D721Med (cell line): ENCODE results near the gene AFDN.
A peak's percentile ranks its signal among the peaks of the same experiment; 100 is the strongest.

Experiments
- DNase-seq: peaks from one replicate; pipeline ENCODE4 v3.0.0; 2011; ENCODE audit warnings: low spot score; ENCODE audit not compliant: insufficient read length
- FAIRE-seq: peaks from 2 replicates; lab custom pipeline; 2011; peaks lifted over from hg19 to GRCh38; lab: Jason Lieb, UNC
- TF ChIP-seq, protein P1 (sequence below): IDR thresholded peaks from 2 replicates; pipeline ENCODE4 v1.5.1; 2012; ENCODE audit warnings: mild to moderate bottlenecking, control low read depth; ENCODE audit not compliant: insufficient read depth; ENCODE audit errors: missing control alignments

The AFDN gene

DNA sequence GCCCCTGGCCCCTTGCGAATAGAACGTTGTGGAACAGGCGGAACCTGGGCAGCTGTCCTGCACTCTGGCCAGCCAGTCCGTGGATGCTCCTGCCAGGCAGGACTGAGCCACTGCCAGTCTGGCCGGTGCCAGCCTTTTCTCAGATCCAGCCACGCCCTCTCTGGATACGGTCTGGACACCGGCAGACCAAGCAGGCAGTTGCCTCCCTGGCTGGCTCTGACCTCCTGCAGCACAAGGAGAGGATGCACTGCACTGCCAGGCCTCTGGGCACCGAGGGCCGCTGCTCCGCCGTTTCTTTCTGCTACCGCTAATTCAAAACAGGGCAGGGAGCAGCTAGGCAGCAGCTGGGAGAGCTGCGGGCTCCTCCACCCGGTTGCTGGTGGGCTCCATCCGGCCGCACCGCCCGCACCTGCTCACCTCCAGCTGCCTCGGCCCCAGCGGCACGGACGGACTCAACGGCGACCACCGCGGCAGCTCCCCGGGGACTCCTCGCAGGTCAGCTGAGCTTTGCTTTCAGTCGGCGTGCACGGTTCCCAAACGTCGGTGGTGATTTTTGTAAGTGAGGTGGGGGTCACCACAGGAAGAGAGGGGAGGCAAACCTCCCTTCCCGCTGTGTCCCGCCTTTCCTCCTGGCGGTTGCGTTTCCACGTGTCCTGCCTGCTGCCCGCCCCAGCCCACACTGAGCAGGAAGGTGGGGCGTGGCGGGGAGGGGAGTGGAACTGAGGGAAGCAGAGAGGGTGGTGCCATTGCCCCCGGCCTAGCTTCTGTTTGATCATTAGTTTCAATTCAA, 30.3 kb upstream of the AFDN start:
- FAIRE-seq = no peak
- DNase-seq = no peak
- TF ChIP-seq, protein P1, sequence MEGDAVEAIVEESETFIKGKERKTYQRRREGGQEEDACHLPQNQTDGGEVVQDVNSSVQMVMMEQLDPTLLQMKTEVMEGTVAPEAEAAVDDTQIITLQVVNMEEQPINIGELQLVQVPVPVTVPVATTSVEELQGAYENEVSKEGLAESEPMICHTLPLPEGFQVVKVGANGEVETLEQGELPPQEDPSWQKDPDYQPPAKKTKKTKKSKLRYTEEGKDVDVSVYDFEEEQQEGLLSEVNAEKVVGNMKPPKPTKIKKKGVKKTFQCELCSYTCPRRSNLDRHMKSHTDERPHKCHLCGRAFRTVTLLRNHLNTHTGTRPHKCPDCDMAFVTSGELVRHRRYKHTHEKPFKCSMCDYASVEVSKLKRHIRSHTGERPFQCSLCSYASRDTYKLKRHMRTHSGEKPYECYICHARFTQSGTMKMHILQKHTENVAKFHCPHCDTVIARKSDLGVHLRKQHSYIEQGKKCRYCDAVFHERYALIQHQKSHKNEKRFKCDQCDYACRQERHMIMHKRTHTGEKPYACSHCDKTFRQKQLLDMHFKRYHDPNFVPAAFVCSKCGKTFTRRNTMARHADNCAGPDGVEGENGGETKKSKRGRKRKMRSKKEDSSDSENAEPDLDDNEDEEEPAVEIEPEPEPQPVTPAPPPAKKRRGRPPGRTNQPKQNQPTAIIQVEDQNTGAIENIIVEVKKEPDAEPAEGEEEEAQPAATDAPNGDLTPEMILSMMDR = no peak

DNA sequence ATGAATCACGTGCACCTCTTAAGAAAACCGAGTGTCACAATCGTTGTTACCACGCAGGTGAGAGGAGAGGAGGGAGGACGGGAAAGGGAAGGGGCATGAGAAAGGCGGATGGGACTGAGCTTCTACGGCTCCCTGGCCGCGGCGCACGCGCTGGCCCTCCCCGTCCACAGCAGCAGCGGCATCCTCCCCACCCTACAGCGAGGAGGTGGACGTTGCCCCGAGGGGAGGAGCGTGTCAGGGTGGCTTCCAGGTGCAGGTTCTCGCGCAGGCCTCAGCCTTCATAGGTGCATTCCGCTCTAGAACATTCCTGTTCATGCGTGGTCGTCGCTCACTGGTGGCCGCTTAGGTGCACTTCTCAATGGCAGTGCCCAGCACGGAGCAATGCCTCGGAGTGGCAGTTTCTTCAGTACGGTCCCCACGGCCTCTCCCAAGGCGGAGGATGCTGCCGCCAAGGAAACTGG, 29.7 kb upstream of the AFDN start:
- no peak for DNase-seq
- no peak for FAIRE-seq
- TF ChIP-seq, protein P1 = no peak

DNA sequence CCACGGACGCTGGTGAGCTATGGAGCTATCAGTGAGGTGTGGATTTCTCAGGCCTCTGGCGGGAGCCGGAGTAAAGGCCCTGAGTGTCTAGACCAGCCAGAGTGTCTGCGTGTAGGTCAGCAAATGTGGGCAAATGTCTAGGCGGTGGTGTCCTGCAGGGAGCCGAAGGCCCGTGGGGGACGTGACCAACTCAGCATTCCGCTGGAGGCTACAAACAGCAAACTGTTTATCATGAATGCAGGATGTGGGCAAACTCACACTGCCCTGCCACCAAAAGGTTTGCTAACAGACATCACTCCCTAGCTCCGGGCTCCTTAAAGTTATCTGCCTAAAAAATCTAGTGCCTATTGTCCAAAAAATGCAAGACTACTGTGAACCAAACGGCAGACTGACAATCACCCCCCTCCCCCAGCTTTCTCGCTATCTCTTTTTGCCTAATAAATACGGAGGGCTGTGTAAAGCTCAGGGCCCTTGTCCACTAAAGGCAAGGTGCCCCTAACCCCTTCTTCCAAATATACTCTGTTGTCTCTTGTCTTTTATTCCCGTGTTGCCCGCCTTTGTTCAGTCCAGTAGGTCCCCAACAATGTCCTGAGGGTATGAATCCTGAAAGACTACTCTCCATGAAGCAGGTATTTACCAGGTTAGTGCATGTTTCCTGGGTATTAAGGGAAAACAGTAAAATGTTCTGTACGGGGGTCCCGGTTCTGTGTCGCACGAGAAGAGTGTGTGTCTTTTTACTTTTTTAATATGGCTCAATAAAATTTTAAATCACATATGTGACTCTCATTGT, 29.0 kb upstream of the AFDN start:
- DNase-seq (no peak), FAIRE-seq (no peak)
- TF ChIP-seq, protein P1 = no peak

DNA sequence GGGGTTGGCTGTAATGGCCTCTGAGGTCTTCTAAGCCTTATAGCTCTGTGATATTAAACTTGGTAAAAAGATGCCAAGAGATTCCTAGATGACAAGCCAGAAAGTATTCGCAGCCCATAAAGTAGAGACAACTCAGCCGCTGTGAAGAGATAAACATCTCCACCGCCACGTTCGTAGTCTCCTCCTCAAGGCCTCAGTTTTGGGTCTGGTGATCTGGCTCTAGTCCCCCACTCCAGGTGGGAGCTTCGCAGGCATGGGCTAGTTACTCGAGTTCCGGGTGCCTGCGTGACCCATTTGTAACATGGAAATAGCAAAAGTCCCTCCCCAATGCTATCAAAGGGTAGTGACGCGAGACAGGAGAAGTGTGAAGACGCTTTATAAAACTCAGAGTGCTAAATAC, 28.3 kb upstream of the AFDN start:
- TF ChIP-seq, protein P1 = no peak
- DNase-seq = no peak
- no peak for FAIRE-seq

DNA sequence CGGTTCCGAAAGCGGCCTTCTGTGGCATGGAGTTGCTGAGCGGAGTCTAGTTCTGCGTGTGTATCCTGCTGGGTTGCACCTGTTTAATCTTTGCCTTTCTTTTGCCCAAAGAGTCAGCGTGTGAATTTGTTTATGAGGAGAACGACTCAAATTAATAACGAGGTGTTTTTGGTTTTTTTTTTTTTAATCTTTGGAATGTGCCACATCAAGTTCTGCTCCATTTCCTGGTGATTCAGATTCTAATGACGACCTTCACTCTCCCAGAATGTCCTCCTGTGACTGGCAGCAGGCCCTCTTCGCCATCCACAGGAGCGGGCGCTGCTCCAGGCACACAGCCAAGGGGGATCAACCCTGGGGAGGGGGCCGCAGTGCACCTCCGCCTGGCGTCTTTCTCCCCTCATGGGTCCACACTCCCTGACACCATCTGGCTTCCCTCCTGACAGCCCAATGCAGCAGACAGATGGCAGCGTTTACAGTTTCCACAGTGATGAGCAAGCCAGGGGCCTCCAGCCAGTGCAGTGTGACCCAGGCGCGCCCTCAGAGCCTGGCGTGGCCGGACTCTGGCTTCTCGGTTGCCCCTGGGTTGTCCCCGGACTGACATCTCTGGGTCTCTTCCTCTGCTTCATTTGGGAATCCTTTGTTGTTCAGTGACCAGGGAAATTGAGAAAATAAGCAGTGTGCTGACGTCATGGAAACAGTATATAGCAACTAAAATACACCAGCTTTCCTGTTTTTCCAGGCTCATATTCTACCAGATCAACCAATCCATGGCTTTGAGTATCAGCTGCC, 27.5 kb upstream of the AFDN start:
- TF ChIP-seq, protein P1 = peak; percentile 19
- peak; percentile 55 for DNase-seq
- no peak for FAIRE-seq

DNA sequence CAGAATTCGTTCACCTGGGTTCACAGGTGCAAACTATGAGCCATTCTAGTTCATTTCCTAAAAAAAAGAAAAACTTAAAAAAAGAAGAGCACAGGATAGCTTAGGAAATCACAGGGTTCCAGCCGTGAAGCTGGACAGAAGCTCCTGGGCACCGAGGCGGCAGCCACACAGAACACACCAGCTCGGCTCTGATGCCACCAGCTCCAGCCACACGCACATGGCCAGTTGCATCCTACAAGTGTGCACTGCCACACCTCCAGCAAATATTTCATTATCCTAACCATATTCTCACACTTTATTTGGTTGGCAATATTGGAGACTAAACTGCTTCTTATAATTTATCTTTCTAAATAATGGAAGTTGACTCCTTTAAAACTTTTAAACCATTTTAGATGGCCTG, 26.2 kb upstream of the AFDN start:
- FAIRE-seq = no peak
- TF ChIP-seq, protein P1 = no peak
- no peak for DNase-seq
